ENCODE results near the gene HELZ2. TPM values are rescaled to one million over a fixed set of nuclear protein-coding genes. Genes with fewer than 3 reads are reported as not detected.

HELZ2 gene
- total and polyA plus RNA-seq, 4 donors = 2.3 to 41.6 (median 14.0) TPM

DNA sequence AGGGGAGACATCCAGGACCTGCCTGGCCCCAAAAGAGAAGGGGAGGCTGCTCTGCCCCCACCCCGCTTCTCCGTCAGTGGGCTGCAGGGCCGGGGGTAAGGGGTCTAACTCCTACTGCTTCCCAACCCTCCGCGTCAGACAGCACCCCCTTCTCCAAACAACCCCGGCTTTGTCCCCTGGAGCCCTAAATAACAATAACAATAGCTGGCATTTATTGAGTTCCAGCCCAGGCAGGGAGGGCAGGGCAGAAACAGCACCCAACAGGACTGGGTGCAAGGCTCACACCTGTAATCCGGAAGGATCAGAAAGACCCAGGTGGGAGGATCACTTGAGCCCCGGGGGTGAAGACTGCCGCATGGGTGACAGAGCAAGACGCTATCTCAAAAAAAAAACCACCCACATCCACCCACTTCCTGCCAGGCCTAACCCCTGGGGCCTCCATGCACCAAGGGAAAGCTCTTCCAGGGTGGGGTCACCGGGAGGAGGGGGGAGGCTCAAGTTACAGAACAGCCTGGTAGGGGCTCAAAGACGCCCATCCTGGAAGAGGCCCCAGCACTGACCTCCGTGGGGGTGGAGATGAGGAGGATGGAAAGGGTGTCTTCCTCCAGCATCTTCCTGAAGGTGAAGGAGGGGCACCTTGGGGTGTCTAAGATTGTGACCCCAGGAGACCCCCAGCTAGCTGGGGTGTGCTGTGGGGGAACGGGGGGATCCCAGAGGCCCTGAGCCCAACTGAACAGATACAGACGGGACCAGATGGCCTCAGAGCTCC, 21.4 kb downstream of the HELZ2 start:
- Histone ChIP-seq H3K27ac (ENCODE audit: low read depth in 1 of 2, low read length in 2 of 2) (no peak overlapping the region), H3K4me1 (ENCODE audit: control insufficient read depth in 1 of 2, insufficient read depth in 2 of 2, low read length in 2 of 2) (no peaks in the 10 kb centered on the region), H3K4me3 (ENCODE audit: low read length in 2 of 2) (no peak overlapping the region), H3K27me3 (ENCODE audit: control insufficient read depth in 1 of 2, insufficient read depth in 2 of 2, low read length in 1 of 2) (no peaks in the 10 kb centered on the region), H3K36me3 (ENCODE audit: control insufficient read depth in 1 of 2, insufficient read depth in 2 of 2, low read length in 1 of 2) (no peaks in the 10 kb centered on the region), H3K9me3 (ENCODE audit: control insufficient read depth, low read length) (no peaks in the 10 kb centered on the region)
- intact Hi-C loops (cut with DNase I) = no loop called here
- WGBS, 2 donors = 46 to 48% methylated on average over 15 of the region's 15 CpGs
- DNase-seq = no peak
- ATAC-seq (ENCODE audit: low FRiP score) = no peak

- DNase-seq (no peak), ATAC-seq (ENCODE audit: low FRiP score) (no peak)
- H3K4me3 ChIP-seq (ENCODE audit: low read length in 2 of 2) = no peak overlapping the region
- no peaks in the 10 kb centered on the region for H3K27me3 ChIP-seq (ENCODE audit: control insufficient read depth in 1 of 2, insufficient read depth in 2 of 2, low read length in 1 of 2)
- no peak overlapping the region for H3K27ac ChIP-seq (ENCODE audit: low read depth in 1 of 2, low read length in 2 of 2)
- H3K9me3 ChIP-seq (ENCODE audit: control insufficient read depth, low read length) = no peaks in the 10 kb centered on the region
- WGBS, 2 donors = 36 to 40% methylated on average over 9 of the region's 9 CpGs
- H3K4me1 ChIP-seq (ENCODE audit: control insufficient read depth in 1 of 2, insufficient read depth in 2 of 2, low read length in 2 of 2) = no peaks in the 10 kb centered on the region
- intact Hi-C loops (cut with DNase I) = no loop called here
- H3K36me3 ChIP-seq (ENCODE audit: control insufficient read depth in 1 of 2, insufficient read depth in 2 of 2, low read length in 1 of 2) = no peaks in the 10 kb centered on the region
Measured at GRCh38 chr20:63551068-63551467, 23.0 kb downstream of the HELZ2 start.

DNA sequence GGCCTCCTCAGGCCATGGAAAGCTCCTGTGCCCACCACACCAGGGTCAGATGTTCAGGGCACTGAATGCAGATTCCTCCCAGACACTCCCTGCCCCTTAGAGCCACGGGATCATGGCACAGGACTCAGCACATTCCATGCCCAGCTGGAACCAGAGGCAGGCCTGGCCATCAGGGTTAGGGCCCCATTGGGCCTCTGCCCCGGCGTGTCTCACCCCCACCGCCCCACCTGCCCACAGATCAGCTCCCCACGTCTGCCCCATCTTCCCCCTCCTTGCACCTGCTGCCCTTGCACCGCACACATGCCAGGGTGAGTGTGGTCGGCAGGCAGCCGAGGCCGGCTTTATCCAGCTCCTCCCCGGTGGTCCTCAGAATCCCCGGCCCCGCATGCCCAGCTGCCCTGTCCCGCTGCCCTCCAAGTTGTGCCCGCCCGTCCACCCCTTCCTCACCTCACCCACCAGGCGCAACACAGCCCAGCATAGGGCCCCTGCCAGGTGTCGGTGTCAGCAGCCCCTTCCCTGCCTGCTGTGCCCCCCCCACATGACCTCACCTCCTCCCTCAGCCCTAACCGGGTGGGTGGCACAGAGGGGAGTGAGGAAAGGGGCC, 24.3 kb downstream of the HELZ2 start:
- Histone ChIP-seq H3K27ac (ENCODE audit: low read depth in 1 of 2, low read length in 2 of 2) (no peak overlapping the region), H3K4me1 (ENCODE audit: control insufficient read depth in 1 of 2, insufficient read depth in 2 of 2, low read length in 2 of 2) (no peaks in the 10 kb centered on the region), H3K27me3 (ENCODE audit: control insufficient read depth in 1 of 2, insufficient read depth in 2 of 2, low read length in 1 of 2) (no peaks in the 10 kb centered on the region), H3K36me3 (ENCODE audit: control insufficient read depth in 1 of 2, insufficient read depth in 2 of 2, low read length in 1 of 2) (no peaks in the 10 kb centered on the region), H3K9me3 (ENCODE audit: control insufficient read depth, low read length) (no peaks in the 10 kb centered on the region), H3K4me3 (ENCODE audit: low read length in 2 of 2) (no peak overlapping the region)
- 79 to 82% methylated on average over 17 to 18 of the region's 18 CpGs for WGBS, 2 donors
- ATAC-seq (ENCODE audit: low FRiP score) (no peak), DNase-seq (no peak)
- intact Hi-C loops (cut with DNase I) = no loop called here

DNA sequence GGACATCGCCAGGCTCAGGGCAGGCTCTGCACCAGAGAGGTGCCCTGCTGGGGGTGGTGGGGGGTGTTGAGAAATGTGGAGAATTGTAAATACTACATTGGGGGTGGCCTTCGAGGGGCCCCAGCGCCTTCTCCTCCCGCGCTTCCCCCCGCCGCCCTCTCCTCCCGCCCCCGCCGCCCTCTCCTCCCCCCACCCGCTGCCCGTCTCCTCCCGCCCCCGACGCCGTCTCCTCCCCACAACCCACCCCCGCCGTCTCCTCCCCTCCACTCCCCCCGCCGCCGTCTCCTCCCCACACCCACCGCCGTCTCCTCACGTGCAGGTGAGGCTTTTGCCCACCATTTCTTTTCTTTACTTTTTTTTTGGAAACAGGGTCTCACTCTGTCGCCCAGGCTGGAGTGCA, 25.0 kb downstream of the HELZ2 start:
- Histone ChIP-seq H3K4me1 (ENCODE audit: control insufficient read depth in 1 of 2, insufficient read depth in 2 of 2, low read length in 2 of 2) (no peaks in the 10 kb centered on the region), H3K4me3 (ENCODE audit: low read length in 2 of 2) (no peak overlapping the region), H3K27ac (ENCODE audit: low read depth in 1 of 2, low read length in 2 of 2) (no peak overlapping the region), H3K36me3 (ENCODE audit: control insufficient read depth in 1 of 2, insufficient read depth in 2 of 2, low read length in 1 of 2) (no peaks in the 10 kb centered on the region), H3K9me3 (ENCODE audit: control insufficient read depth, low read length) (no peaks in the 10 kb centered on the region), H3K27me3 (ENCODE audit: control insufficient read depth in 1 of 2, insufficient read depth in 2 of 2, low read length in 1 of 2) (no peaks in the 10 kb centered on the region)
- DNase-seq (no peak), ATAC-seq (ENCODE audit: low FRiP score) (no peak)
- intact Hi-C loops (cut with DNase I) = no loop called here
- WGBS, 2 donors = 28 to 33% methylated on average over 6 to 23 of the region's 25 CpGs

GRCh38 chr20:63548542-63548941, 25.5 kb downstream of the HELZ2 start:
- H3K36me3 ChIP-seq (ENCODE audit: control insufficient read depth in 1 of 2, insufficient read depth in 2 of 2, low read length in 1 of 2) = no peaks in the 10 kb centered on the region
- no peaks in the 10 kb centered on the region for H3K9me3 ChIP-seq (ENCODE audit: control insufficient read depth, low read length)
- intact Hi-C loops (cut with DNase I) = no loop called here
- no peak for ATAC-seq (ENCODE audit: low FRiP score)
- WGBS, 2 donors = 40 to 52% methylated on average over 10 to 11 of the region's 11 CpGs
- H3K4me1 ChIP-seq (ENCODE audit: control insufficient read depth in 1 of 2, insufficient read depth in 2 of 2, low read length in 2 of 2) = no peaks in the 10 kb centered on the region
- no peak overlapping the region for H3K27ac ChIP-seq (ENCODE audit: low read depth in 1 of 2, low read length in 2 of 2)
- H3K4me3 ChIP-seq (ENCODE audit: low read length in 2 of 2) = no peak overlapping the region
- DNase-seq = no peak
- H3K27me3 ChIP-seq (ENCODE audit: control insufficient read depth in 1 of 2, insufficient read depth in 2 of 2, low read length in 1 of 2) = no peaks in the 10 kb centered on the region

GRCh38 chr20:63547725-63548480, 26.1 kb downstream of the HELZ2 start, which contains the start of gene SRMS:
Gene SRMS, minus strand, starts transcription at chr20:63547749. Its CDS starts 286 bp downstream, at chr20:63547463.
- no peaks in the 10 kb centered on the region for H3K36me3 ChIP-seq (ENCODE audit: control insufficient read depth in 1 of 2, insufficient read depth in 2 of 2, low read length in 1 of 2)
- ATAC-seq (ENCODE audit: low FRiP score) (no peak), DNase-seq (no peak)
- no peak within 1 kb of the TSS for H3K4me3 ChIP-seq (ENCODE audit: low read length in 2 of 2)
- no peak within 1 kb of the TSS for H3K27ac ChIP-seq (ENCODE audit: low read depth in 1 of 2, low read length in 2 of 2)
- 47 to 49% methylated on average over 32 to 35 of the region's 35 CpGs for WGBS, 2 donors
- intact Hi-C loops (cut with DNase I) = no loop called here
- H3K9me3 ChIP-seq (ENCODE audit: control insufficient read depth, low read length) = no peaks in the 10 kb centered on the region
- no peaks in the 10 kb centered on the region for H3K27me3 ChIP-seq (ENCODE audit: control insufficient read depth in 1 of 2, insufficient read depth in 2 of 2, low read length in 1 of 2)
- H3K4me1 ChIP-seq (ENCODE audit: control insufficient read depth in 1 of 2, insufficient read depth in 2 of 2, low read length in 2 of 2) = no peaks in the 10 kb centered on the region

- H3K27me3 ChIP-seq (ENCODE audit: control insufficient read depth in 1 of 2, insufficient read depth in 2 of 2, low read length in 1 of 2) = no peaks in the 10 kb centered on the region
- intact Hi-C loops (cut with DNase I) = no loop called here
- no peaks in the 10 kb centered on the region for H3K4me1 ChIP-seq (ENCODE audit: control insufficient read depth in 1 of 2, insufficient read depth in 2 of 2, low read length in 2 of 2)
- H3K36me3 ChIP-seq (ENCODE audit: control insufficient read depth in 1 of 2, insufficient read depth in 2 of 2, low read length in 1 of 2) = no peaks in the 10 kb centered on the region
- no peaks in the 10 kb centered on the region for H3K9me3 ChIP-seq (ENCODE audit: control insufficient read depth, low read length)
- ATAC-seq (ENCODE audit: low FRiP score) (no peak), DNase-seq (no peak)
- 49% methylated on average over 56 to 58 of the region's 58 CpGs for WGBS, 2 donors
- H3K4me3 ChIP-seq (ENCODE audit: low read length in 2 of 2) = no peak overlapping the region
- H3K27ac ChIP-seq (ENCODE audit: low read depth in 1 of 2, low read length in 2 of 2) = no peak overlapping the region
Measured at GRCh38 chr20:63546956-63547724, 26.9 kb downstream of the HELZ2 start.

DNA sequence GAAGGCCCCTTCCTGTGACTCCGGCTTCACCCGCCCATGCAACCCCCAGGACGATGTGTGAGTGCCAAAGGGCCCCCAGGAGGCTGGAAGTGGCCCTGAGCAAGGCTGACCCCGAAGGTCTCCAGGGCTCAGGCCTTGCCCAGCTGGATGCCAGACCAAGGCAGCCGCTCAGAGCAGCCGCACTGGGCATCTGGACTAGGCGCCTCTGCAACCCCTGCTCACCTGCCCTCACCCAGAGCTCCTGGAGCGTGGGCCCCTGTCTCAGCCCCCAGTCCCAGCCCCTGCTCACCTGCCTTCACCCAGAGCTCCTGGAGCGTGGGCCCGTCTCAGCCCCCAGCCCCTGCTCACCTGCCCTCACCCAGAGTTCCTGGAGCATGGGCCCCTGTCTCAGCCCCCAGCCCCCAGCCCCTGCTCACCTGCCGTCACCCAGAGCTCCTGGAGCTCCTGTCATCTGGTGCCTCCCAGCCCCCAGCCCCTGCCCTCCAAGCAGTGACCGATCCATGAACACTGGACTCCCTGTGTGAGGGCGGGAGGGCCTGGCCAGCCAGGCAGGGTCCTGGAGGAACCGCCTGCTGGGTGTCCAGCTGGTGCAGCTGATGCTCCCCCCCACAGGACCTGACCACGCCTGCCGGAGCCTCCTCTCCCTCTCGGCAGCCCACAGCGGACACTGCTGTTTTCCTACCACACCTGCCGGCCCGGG, 27.6 kb downstream of the HELZ2 start:
- intact Hi-C loops (cut with DNase I) = no loop called here
- no peaks in the 10 kb centered on the region for H3K27me3 ChIP-seq (ENCODE audit: control insufficient read depth in 1 of 2, insufficient read depth in 2 of 2, low read length in 1 of 2)

More for the DNA sequence above, 27.6 kb downstream of the HELZ2 start:
- no peak for ATAC-seq (ENCODE audit: low FRiP score)
- no peak overlapping the region for H3K27ac ChIP-seq (ENCODE audit: low read depth in 1 of 2, low read length in 2 of 2)
- no peaks in the 10 kb centered on the region for H3K9me3 ChIP-seq (ENCODE audit: control insufficient read depth, low read length)
- WGBS, 2 donors = 74 to 76% methylated on average over 19 to 20 of the region's 20 CpGs
- no peak overlapping the region for H3K4me3 ChIP-seq (ENCODE audit: low read length in 2 of 2)
- no peak for DNase-seq
- H3K36me3 ChIP-seq (ENCODE audit: control insufficient read depth in 1 of 2, insufficient read depth in 2 of 2, low read length in 1 of 2) = no peaks in the 10 kb centered on the region
- H3K4me1 ChIP-seq (ENCODE audit: control insufficient read depth in 1 of 2, insufficient read depth in 2 of 2, low read length in 2 of 2) = no peaks in the 10 kb centered on the region

Measured in aorta (tissue), 5 donors.